Heart left ventricle (tissue), 13 donors: ENCODE results near the gene GTF3C1.

Experiments used
- CTCF ChIP-seq, 12 donors: fragments of 200-600 bp; sonication (generic) in 4 of 12; IDR thresholded peaks; one replicate each; pipeline versions ENCODE4 v1.5.0 to v1.8.0; 2018 to 2022; ENCODE audit warnings: antibody characterized with exemption in 12 of 12, mild to moderate bottlenecking in 5 of 12
- POLR2A ChIP-seq, 2 donors: fragments of 450-650 bp; IDR thresholded peaks; one replicate each; pipeline ENCODE4 v1.6.1; 2017; ENCODE audit warnings: antibody characterized with exemption in 2 of 2, mild to moderate bottlenecking in 2 of 2, moderate library complexity in 2 of 2
- donor health status: ischemic (EF 13 %, LVEDD 7.1; RV severe dilation, severe dysfunction).
- donor health status: DM: no; HTN: yes; CAD: no.
- donor health status: DM: no; HTN: no; CAD: no.
- donor health status: ischemic (EF 25% LVEDD 6.9; RV normal size, moderate dysfunction).
- donor health status: ischemic (EF 25% LVEDD 5.7; RV mildly dilated, moderate dysfunction).
- donor health status: ischemic (EF 35%, LVEDD 5.7; RV mildly dilated, moderate dysfunction).
- donor health status: nonischemic (EF 11% LVEDD 7.7; RV severe dilation, severe dysfunction).
- donor health status: DM: yes; HTN: yes; CAD: no.
- donor health status: PGD.
- donor health status: ischemic (EF 29% LVEDD 5.4; RV normal size, mild dysfunction).
- donor health status: nonischemic (EF 23%, LVEDD 6.1; RV moderate dilation, normal function).

GRCh38 chr16:27458258-27458657, 91.5 kb downstream of the GTF3C1 start:
- TF ChIP-seq POLR2A (IDR thresholded peaks at IDR 0.05) (no peak), CTCF (IDR thresholded peaks at IDR 0.05) (no peak)
